ENCODE data around the gene PFKL.

DNA sequence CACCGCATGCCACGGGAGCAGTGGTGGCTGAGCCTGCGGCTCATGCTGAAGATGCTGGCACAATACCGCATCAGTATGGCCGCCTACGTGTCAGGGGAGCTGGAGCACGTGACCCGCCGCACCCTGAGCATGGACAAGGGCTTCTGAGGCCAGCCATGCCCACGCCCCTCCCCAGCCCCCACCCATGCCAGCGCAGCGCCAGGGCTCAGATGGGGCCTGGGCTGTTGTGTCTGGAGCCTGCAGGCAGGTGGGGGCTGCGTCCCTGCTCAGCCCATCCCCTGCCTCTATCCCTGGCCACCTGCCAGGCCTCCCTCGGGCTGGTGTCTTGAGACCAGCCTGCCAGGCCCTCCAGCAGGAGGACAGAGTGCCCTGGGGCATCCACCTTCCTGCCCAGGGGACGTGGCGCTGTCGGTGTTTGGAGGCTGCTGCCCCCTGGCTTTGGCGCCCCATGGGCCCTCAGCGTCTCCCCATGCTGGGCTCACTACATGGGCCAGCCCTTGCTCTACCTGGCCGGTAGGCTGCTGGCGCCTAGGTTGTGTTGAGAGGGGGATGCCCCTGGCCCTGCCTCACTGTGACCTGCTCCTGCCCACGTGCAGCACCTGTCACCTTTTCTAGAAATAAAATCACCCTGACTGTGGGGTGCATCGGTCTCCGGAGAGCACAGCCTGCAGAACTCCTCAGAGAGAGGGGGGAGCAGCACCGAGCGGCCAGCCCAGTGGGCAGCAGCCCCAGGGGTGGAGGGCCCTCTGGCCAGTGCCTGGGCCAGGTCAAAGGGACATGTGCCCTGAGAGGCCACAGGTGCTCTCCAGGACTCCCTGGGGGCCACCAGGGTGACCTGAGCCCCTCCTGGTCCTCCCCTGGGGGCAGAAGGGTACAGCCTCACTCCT, 27.1 kb downstream of the PFKL start:
- TF ChIP-seq, protein P1, sequence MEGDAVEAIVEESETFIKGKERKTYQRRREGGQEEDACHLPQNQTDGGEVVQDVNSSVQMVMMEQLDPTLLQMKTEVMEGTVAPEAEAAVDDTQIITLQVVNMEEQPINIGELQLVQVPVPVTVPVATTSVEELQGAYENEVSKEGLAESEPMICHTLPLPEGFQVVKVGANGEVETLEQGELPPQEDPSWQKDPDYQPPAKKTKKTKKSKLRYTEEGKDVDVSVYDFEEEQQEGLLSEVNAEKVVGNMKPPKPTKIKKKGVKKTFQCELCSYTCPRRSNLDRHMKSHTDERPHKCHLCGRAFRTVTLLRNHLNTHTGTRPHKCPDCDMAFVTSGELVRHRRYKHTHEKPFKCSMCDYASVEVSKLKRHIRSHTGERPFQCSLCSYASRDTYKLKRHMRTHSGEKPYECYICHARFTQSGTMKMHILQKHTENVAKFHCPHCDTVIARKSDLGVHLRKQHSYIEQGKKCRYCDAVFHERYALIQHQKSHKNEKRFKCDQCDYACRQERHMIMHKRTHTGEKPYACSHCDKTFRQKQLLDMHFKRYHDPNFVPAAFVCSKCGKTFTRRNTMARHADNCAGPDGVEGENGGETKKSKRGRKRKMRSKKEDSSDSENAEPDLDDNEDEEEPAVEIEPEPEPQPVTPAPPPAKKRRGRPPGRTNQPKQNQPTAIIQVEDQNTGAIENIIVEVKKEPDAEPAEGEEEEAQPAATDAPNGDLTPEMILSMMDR (conservative IDR thresholded peaks at IDR 0.05 in 1 of 2, IDR thresholded peaks at IDR 0.05 in 1 of 2; ENCODE audit: low read depth in 1 of 2, low read length in 2 of 2) = no peak
- no peak for TF ChIP-seq EZH2 (IDR thresholded peaks at IDR 0.05; ENCODE audit: low read length, missing control alignments)
